ENCODE data around the gene ZNF530.

DNA sequence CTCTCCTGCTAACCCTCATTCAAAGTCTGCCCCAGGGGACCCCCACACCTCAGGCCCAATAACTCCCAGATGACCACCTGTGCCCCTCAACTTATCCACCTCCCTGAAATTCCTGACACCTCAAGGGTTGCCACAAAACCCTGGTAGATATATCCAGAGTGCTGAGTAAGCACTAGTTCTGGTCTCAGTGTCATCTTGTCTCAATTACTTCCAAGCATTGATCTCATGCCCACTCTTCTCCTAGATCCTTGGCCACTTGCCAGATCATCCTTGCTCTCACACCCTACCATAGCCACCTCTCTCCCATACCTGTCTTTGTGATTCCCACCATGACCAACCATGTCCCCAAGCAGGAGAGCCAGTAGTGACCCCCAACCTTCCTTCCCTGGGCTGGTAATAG, 23.0 kb upstream of the ZNF530 start:
- TF ChIP-seq, protein P1, sequence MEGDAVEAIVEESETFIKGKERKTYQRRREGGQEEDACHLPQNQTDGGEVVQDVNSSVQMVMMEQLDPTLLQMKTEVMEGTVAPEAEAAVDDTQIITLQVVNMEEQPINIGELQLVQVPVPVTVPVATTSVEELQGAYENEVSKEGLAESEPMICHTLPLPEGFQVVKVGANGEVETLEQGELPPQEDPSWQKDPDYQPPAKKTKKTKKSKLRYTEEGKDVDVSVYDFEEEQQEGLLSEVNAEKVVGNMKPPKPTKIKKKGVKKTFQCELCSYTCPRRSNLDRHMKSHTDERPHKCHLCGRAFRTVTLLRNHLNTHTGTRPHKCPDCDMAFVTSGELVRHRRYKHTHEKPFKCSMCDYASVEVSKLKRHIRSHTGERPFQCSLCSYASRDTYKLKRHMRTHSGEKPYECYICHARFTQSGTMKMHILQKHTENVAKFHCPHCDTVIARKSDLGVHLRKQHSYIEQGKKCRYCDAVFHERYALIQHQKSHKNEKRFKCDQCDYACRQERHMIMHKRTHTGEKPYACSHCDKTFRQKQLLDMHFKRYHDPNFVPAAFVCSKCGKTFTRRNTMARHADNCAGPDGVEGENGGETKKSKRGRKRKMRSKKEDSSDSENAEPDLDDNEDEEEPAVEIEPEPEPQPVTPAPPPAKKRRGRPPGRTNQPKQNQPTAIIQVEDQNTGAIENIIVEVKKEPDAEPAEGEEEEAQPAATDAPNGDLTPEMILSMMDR (IDR thresholded peaks at IDR 0.05; ENCODE audit: insufficient read depth, low read depth, low read length): no peak
- TF ChIP-seq EZH2 (IDR thresholded peaks at IDR 0.05; ENCODE audit: insufficient read depth, low read length): no peak

Data from astrocyte (in vitro differentiated cells and primary cell).